Suppressor macrophage treated with lipopolysaccharide for 4 hours (primary cell): ENCODE results near the gene BPGM.
"Not testable (repeated sequence)": the region's sequence is repeated elsewhere in the genome, so short reads cannot be mapped to it uniquely, and the experiment has no call there.

ENCODE experiments used
- DNase-seq: peaks from one replicate; pipeline ENCODE4 v3.0.0-alpha.2; 2020

BPGM gene

DNA sequence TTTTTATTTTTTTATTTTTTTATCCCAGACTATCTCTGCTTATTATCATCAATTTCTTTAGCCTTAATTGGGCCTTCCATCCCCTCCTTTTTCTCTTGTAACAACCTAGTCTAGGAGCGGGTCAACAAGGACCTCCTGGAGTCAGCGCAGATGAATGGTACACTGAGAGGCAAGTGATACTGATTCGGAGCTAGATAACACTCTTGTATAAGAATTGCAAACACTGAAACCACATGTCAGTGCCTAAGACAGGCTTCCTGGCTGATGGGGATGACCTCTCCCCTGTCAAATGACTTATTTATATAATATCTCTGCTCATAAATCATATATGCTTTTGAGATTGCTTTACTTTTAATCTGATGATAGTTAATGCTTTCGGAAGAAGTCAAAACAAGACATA, 22.7 kb downstream of the BPGM start:
- DNase-seq, result no peak

DNA sequence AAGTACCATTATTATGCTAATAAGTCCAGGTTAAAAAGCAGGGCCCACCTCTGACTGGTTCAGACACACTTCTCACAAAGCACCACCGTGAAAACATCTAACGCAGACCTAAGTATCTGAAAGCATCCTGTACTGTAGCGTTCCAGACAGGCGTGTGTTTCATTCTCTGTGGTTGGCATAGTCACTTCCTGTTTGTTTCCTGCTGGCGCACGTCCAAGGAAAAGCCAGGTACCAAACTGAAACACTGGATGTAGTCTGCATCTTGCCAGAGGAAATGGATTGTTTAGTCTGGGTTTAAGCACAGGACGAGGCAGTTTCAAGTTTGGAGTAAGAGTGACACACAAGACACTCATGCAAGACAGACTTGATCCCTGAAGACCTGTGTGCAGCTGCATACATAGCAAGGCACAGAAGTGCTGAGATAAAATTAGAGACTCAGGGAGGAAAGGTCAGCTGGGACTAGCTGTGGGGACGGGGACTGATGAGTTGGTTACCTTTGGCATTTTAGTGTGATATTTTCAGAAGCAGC, 23.3 kb downstream of the BPGM start:
- DNase-seq, result no peak

GRCh38 chr7:134671609-134672008, 25.0 kb downstream of the BPGM start:
- DNase-seq, result no peak

DNA sequence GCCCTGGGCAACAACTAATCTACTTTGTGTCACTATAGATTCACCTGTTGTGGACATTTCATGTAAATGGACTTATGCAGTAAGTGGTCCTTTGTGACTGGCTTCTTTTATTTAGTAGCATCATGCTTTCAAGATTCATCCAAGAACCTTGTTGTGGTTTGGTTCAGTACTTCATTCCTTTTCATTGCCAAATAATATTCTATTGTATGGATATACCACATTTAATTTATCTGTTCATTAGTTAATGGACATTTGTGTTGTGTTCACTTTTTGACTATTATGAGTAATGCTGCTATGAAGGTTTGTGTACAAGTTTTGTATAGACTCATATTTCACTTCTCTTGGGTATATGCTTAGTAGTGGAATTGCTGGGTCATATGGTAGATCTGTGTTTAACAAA, 27.8 kb downstream of the BPGM start:
- no peak for DNase-seq

DNA sequence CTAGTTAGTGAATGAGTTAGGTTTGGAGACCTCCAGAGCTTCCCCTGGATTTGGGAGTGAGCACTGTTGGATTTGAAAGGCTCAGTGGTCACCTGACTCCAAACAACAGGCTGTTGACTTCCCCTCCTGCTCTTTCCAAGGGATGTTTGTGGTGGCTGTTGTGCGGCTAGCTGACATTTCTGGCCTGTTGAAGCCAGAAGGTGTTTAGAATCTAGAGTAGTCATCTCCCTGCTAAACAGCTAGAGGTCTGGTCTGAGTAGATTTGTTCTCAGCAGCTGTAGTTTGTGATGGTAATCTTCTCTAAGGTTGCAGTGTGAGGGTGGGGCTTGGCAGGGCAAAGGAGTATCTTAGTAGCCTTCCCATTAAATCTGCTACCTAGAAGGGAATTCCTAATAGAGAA, 30.1 kb downstream of the BPGM start:
- DNase-seq, result no peak

- no peak for DNase-seq
Measured at GRCh38 chr7:134678115-134678514, 31.5 kb downstream of the BPGM start.

DNA sequence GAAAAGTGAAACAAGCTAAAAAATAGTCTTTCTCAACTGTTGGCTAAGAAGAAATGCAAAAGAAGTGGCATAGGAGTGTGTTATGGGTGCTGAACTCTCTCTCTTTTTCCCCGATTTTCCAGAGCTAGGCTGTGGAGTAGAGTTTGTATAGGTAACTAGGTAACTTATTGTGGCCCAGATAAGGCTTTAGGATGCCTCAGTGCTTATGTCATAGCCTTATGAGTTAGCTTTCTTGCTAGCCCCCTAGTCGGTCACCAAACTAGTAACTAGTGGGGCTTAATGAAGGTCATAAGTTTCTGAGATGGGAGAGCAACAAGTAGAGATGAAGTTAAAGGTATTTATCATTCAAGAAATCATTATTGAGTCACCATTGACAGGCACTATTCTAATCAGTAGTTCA, 32.4 kb downstream of the BPGM start:
- DNase-seq, result no peak

- no peak for DNase-seq
Measured at GRCh38 chr7:134684165-134684564, 37.5 kb downstream of the BPGM start.

- peak; percentile 77 for DNase-seq
Measured at GRCh38 chr7:134685250-134685649, 38.6 kb downstream of the BPGM start.

DNA sequence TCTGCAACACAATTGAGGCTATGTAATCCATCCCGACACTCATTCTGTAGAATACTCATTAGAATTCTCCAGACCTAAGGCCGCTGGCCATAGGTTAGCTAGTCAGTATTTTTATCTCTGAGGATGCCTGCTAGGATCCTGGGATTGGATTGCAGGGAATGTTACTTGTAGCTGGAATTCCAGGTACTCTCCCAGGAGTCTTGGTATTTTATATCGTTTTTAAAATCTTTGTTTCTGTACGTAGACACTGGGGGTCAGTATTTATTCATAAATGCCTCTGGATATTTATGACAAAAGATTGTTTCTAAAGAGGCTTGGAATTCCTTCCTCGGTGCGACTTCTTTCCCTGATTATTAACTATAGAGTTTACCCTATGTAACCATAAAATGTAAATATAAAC, 40.1 kb downstream of the BPGM start:
- DNase-seq, result no peak

DNA sequence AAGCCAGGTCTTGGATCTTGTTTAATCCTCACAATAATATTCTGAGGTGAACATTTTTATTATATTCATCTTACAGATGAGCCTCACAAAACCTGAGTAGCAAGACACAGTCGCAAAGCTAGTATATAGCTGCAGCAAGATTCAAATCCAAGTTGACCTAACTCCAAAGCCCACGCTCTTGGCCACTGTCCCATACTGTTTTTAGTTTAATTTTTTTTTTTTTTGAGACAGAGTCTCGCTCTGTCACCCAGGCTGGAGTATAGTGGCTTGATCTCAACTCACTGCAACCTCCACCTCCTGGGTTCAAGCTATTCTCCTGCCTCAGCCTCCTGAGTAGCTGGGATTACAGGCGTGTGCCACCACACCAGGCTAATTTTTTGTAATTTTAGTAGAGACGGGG, 42.9 kb downstream of the BPGM start:
- not testable (repeated sequence) for DNase-seq

DNA sequence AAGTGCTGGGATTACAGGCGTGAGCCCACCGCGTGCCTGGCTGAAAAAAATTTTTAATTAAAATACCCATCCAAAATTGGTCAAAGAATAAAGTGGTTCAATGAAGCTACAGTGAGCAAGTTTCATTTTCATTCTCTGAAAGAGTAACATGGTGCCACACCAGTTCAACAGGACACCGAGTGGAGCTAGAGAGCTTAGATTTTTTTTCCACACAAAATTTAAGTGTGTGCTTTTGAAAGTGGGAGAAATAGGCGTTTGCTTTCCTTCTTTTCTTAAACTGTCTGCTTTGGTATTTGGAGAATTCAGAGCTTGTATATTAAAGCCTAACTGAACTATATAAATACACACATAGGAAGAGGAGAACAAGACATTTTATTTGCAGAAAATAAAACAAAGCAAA, 43.4 kb downstream of the BPGM start:
- peak; percentile 39 for DNase-seq

GRCh38 chr7:134690614-134691504, 44.2 kb downstream of the BPGM start:
- peak; percentile 10 for DNase-seq

GRCh38 chr7:134691546-134692343, 45.1 kb downstream of the BPGM start:
- no peak for DNase-seq

DNA sequence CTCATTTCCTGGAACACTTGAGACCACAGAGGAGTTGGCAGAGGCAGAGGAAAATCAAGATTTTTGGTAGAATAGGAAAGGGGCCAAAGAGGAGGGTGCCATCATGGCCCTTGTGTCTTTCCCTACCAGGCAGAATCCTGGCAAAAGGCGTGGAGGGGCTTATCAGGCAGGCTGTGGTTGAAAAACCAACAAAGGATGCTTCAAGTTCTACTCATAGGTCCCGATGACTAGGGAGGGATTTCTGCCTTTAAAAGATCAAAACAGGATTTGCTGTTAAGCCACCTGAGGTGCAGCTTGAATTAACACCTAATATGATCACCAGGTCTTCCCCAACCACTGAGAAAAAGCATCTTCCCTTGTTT, 45.7 kb downstream of the BPGM start:
- no peak for DNase-seq

GRCh38 chr7:134693256-134693655, 46.6 kb downstream of the BPGM start:
- DNase-seq, result no peak

DNA sequence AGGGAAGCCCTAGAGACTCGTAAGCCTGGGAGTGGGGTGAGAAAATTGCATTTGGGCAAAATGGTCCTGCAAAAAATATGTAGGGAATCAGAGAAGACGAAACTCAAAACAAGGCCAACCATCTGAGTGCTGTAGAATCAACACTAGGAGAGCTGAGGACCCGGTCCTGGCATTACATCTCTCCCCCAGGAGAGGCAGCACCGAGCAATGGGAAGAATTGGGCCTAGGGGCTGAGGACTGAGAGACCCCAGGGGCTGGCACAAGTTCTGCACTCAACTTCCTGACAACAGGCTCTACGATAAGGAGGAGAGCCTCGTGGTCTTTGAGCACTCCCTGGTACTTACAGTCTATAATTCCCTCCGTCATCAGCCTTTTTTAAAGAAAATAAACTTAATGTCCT, 47.6 kb downstream of the BPGM start:
- no peak for DNase-seq

GRCh38 chr7:134694767-134695166, 48.1 kb downstream of the BPGM start:
- no peak for DNase-seq

GRCh38 chr7:134695321-134695860, 48.7 kb downstream of the BPGM start:
- DNase-seq, result no peak

- no peak for DNase-seq
Measured at GRCh38 chr7:134696261-134696660, 49.6 kb downstream of the BPGM start.

GRCh38 chr7:134697205-134697886, 50.7 kb downstream of the BPGM start:
- no peak for DNase-seq

- no peak for DNase-seq
Measured at GRCh38 chr7:134698481-134698880, 51.8 kb downstream of the BPGM start.
